DND-41 (cell line): ENCODE measurements around the gene COPRS.
A peak's percentile ranks its signal among the peaks of the same experiment; 100 is the strongest.

ENCODE experiments used
- ATAC-seq: fragments of 200-7000 bp; cut with Tn5 transposase; 3 replicates; pipeline ENCODE4 v1.9.1; 2021; ENCODE audit warnings: low read depth; ENCODE audit not compliant: insufficient read depth
- DNase-seq: peaks from one replicate; pipeline ENCODE4 v3.0.0-alpha.2; 2020
- H2AFZ ChIP-seq: 2 replicates; pipeline ENCODE4 v1.6.0; 2012; ENCODE audit warnings: low read depth, low read length
- H3K27ac ChIP-seq: 2 replicates; pipeline ENCODE4 v1.5.1; 2012; ENCODE audit warnings: low read length, inconsistent platforms
- H3K27me3 ChIP-seq: fragments of 200-600 bp; sonication (generic); 2 replicates; pipeline ENCODE4 v1.6.0; 2012; ENCODE audit warnings: low read length, mild to moderate bottlenecking, inconsistent platforms; ENCODE audit not compliant: insufficient read depth, poor library complexity
- H3K36me3 ChIP-seq: 2 replicates; pipeline ENCODE4 v1.5.1; 2012; ENCODE audit warnings: low read length, inconsistent platforms; ENCODE audit not compliant: insufficient read depth
- H3K4me1 ChIP-seq: 2 replicates; pipeline ENCODE4 v1.5.1; 2012; ENCODE audit warnings: mild to moderate bottlenecking, low read length; ENCODE audit not compliant: insufficient read depth
- H3K4me2 ChIP-seq: 2 replicates; pipeline ENCODE4 v1.6.0; 2012; ENCODE audit warnings: mild to moderate bottlenecking, moderate library complexity, low read length, inconsistent platforms; ENCODE audit not compliant: insufficient read depth
- H3K4me3 ChIP-seq, 2 experiments: fragments of 200-600 bp in 1 of 2; shearing (Covaris generic) in 1 of 2; 2 replicates each; pipeline ENCODE4 v1.5.1; 2012 to 2016; ENCODE audit warnings: inconsistent platforms in 2 of 2, low read length in 2 of 2, mild to moderate bottlenecking in 2 of 2, low read depth in 1 of 2, moderate library complexity in 1 of 2
- H3K79me2 ChIP-seq: 2 replicates; pipeline ENCODE4 v1.6.0; 2012; ENCODE audit warnings: low read length, inconsistent platforms; ENCODE audit not compliant: insufficient read depth
- H3K9ac ChIP-seq: 2 replicates; pipeline ENCODE4 v1.6.0; 2012; ENCODE audit warnings: low read depth, mild to moderate bottlenecking, inconsistent platforms, low read length, moderate library complexity
- H3K9me3 ChIP-seq: 2 replicates; pipeline ENCODE4 v1.5.1; 2012; ENCODE audit warnings: low read length, moderate library complexity, mild to moderate bottlenecking, inconsistent platforms; ENCODE audit not compliant: insufficient read depth, severe bottlenecking
- H4K20me1 ChIP-seq: 2 replicates; pipeline ENCODE4 v1.6.0; 2012; ENCODE audit warnings: low read length; ENCODE audit not compliant: insufficient read depth
- EZH2 ChIP-seq: IDR thresholded peaks from 3 replicates; pipeline ENCODE4 v1.6.1; 2012; ENCODE audit warnings: borderline replicate concordance, low read depth, mild to moderate bottlenecking, moderate library complexity, low read length, inconsistent platforms; ENCODE audit not compliant: severe bottlenecking
- TF ChIP-seq, protein P1 (sequence below): IDR thresholded peaks from 2 replicates; pipeline ENCODE4 v1.5.1; 2012; ENCODE audit warnings: borderline replicate concordance, low read length, moderate library complexity, mild to moderate bottlenecking; ENCODE audit not compliant: poor library complexity, severe bottlenecking; ENCODE audit errors: extremely low read depth

Gene COPRS

DNA sequence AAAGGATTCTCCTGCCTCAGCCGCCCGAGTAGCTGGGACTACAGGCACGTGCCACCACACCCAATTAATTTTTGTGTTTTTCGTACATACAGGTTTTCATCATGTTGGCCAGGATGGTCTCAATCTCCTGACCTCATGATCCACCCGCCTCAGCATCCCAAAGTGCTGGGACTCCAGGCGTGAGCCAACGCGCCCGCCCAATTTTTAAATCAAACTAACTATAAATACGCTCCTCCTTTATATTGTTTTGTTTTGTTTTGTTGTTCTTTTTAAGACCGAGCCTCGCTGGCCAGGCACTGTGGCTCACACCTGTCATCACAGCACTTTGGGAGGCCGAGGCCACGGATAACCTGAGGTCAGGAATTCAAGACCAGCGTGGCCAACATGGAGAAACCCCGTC, 44.4 kb upstream of the COPRS start:
- Histone ChIP-seq H3K9ac (no peak overlapping the region), H3K79me2 (peaks cover 31% of the 10 kb centered on the region), H3K36me3 (peaks cover 12% of the 10 kb centered on the region), H3K4me1 (peaks cover 27% of the 10 kb centered on the region), H3K27me3 (peaks cover 5% of the 10 kb centered on the region), H3K9me3 (no peaks in the 10 kb centered on the region), H2AFZ (no peak overlapping the region; the same call in 1 of the 2 replicates), H3K4me3 (no peak overlapping the region), H3K4me2 (no peak overlapping the region), H4K20me1 (no peaks in the 10 kb centered on the region), H3K27ac (no peak overlapping the region)
- DNase-seq: no peak
- ATAC-seq: no peak
- no peak for TF ChIP-seq EZH2
- TF ChIP-seq, protein P1, sequence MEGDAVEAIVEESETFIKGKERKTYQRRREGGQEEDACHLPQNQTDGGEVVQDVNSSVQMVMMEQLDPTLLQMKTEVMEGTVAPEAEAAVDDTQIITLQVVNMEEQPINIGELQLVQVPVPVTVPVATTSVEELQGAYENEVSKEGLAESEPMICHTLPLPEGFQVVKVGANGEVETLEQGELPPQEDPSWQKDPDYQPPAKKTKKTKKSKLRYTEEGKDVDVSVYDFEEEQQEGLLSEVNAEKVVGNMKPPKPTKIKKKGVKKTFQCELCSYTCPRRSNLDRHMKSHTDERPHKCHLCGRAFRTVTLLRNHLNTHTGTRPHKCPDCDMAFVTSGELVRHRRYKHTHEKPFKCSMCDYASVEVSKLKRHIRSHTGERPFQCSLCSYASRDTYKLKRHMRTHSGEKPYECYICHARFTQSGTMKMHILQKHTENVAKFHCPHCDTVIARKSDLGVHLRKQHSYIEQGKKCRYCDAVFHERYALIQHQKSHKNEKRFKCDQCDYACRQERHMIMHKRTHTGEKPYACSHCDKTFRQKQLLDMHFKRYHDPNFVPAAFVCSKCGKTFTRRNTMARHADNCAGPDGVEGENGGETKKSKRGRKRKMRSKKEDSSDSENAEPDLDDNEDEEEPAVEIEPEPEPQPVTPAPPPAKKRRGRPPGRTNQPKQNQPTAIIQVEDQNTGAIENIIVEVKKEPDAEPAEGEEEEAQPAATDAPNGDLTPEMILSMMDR: no peak

DNA sequence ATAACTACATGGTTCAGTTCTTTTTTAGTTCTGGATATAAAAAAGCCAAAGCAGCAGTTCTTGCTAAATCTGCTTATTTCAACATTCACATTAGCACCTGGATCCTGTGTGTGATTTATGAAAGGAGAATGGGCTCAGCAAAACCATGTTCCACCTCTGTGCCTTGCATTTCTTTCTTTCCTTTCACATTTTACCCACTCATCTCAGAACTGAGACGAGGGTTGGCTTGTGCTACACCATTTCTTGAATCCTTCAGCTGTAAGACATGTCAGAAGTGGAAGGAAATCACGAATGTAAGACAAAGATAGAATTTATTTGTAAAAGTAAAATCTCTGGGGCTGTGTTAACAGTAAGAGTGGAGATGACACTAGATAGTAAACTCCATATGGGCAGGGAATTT, 43.6 kb upstream of the COPRS start:
- Histone ChIP-seq H3K4me2 (no peak overlapping the region), H3K9me3 (no peaks in the 10 kb centered on the region), H3K27me3 (no peaks in the 10 kb centered on the region), H3K27ac (no peak overlapping the region), H2AFZ (peak overlapping the region; percentile 65), H3K36me3 (peaks cover 19% of the 10 kb centered on the region), H4K20me1 (no peaks in the 10 kb centered on the region), H3K79me2 (peaks cover 34% of the 10 kb centered on the region), H3K4me1 (peaks cover 27% of the 10 kb centered on the region), H3K4me3 (no peak overlapping the region), H3K9ac (no peak overlapping the region)
- TF ChIP-seq, protein P1: no peak
- TF ChIP-seq EZH2: no peak
- no peak for ATAC-seq
- DNase-seq: no peak

DNA sequence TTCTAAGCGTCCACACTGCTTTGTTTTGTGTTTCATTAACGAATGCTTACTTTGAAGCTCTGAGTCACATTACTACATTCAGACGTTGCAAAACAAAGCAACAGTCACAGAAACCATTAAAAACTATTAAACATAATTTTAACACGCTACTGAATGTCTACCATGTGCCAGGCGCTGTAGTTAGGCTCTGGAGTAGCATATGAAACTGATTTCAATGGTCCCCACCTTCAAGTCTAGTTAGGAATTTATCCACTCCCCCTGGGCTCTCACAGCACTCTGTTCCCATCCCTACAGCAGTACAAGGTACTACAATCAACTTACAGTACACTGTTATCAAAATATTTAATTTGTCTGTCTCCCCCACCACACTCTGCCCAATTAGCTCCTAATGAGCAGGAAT, 41.8 kb upstream of the COPRS start:
- Histone ChIP-seq H4K20me1 (no peaks in the 10 kb centered on the region), H3K27ac (peak overlapping the region; percentile 72), H3K36me3 (peaks cover 37% of the 10 kb centered on the region), H2AFZ (peak overlapping the region; percentile 91), H3K4me2 (peak overlapping the region; percentile 79), H3K9me3 (no peaks in the 10 kb centered on the region), H3K9ac (peak overlapping the region; percentile 63), H3K4me1 (peaks cover 27% of the 10 kb centered on the region), H3K27me3 (no peaks in the 10 kb centered on the region), H3K4me3 (peak overlapping the region; percentile 77 to 78), H3K79me2 (peaks cover 43% of the 10 kb centered on the region)
- no peak for DNase-seq
- TF ChIP-seq EZH2: no peak
- TF ChIP-seq, protein P1: no peak
- no peak for ATAC-seq

DNA sequence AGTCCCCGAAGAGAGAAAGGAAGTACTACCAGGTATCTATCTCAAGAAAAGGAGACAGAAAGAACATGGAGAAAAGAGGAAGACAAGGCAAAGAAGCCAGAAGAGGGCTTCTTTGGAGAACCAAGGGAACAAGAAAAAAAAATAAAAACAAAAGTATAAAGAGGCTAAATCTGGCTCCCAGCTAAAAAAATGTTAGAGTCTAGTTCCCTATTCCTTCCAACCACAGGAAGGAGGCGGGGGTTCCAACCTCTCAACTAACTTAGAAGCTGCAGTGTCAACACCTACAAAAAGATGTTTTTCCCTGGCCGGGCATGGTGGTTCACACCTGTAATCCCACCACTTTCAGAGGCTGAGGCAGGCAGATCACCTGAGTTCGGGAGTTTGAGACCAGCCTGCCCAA, 29.1 kb upstream of the COPRS start:
- peaks cover 85% of the 10 kb centered on the region for H3K36me3 ChIP-seq
- H2AFZ ChIP-seq: no peak overlapping the region
- H3K4me1 ChIP-seq: no peaks in the 10 kb centered on the region
- DNase-seq (no peak), ATAC-seq (no peak)
- no peaks in the 10 kb centered on the region for H4K20me1 ChIP-seq
- no peak for TF ChIP-seq EZH2
- TF ChIP-seq, protein P1: no peak
- H3K9me3 ChIP-seq: no peaks in the 10 kb centered on the region
- H3K4me2 ChIP-seq: no peak overlapping the region
- H3K27me3 ChIP-seq: no peaks in the 10 kb centered on the region
- no peak overlapping the region for H3K27ac ChIP-seq
- no peaks in the 10 kb centered on the region for H3K79me2 ChIP-seq
- no peak overlapping the region for H3K4me3 ChIP-seq
- no peak overlapping the region for H3K9ac ChIP-seq
